RKO (cell line): Measurements from ENCODE around the gene FGF16.
"Not testable (repeated sequence)": the region's sequence is repeated elsewhere in the genome, so short reads cannot be mapped to it uniquely, and the experiment has no call there.

Experiments used
- DNase-seq: peaks from one replicate; pipeline ENCODE4 v3.0.0-alpha.2; 2016; ENCODE audit warnings: low spot score

The FGF16 gene

DNA sequence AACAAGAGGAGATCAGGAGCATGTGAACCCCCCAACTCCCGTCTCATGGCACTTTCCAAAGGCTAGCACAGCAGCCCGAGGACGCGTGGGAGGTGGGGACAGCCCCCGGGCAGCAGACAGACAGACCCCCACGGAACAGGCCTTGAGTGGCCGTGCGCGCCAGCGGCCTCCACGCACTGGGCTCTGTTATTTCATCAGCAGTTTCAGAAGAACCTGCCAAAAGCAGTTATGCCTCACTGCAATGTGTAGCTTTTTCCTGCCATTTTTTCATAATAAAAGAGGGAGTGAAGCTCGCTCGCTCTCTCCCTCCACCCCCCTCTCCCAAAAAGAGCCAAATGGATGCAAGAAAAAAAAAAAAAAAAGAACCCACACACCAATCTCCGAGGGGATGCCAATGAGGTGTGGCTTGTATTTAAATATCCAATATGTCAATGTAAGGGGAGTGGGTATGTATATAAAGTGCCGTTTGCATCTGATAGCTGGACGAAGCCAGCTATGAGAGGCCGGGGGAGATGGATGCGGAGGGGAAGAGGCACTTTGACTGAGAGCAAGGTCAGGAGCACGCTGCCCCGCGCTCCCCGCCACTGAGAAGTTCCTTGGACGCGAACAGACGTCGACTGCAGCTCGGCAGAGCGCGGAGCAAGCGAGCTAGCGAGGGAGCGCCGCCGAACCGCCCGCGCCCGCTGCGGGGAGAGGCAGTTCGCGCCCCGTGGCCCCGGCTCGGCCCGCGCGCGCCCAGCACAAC lies at the start of gene FGF16:
Gene FGF16 (plus strand): TSS at position 482 of the 745 bp plus-strand sequence. CDS start 286 bp downstream, outside the sequence.
- DNase-seq = no peak

GRCh38 chrX:77398330-77398954 lies 48.7 kb upstream of the FGF16 start:
- DNase-seq = no peak

- DNase-seq = no peak
Observed at GRCh38 chrX:77404419-77404818, 42.8 kb upstream of the FGF16 start.

DNA sequence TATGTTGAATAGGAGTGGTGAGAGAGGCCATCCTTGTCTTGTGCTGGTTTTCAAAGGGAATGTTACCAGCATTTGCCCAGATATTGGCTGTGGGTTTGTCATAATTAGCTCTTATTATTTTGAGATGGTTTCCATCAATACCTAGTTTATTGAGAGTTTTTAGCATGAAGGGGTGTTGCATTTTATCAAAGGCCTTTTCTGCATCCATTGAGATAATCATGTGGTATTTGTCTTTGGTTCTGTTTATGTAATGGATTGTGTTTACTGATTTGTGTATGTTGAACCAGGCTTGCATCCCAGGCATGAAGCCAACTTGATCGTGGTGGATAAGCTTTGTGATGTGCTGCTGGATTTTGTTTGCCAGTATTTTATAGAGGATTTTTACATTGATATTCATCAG lies 39.4 kb upstream of the FGF16 start:
- not testable (repeated sequence) for DNase-seq

DNA sequence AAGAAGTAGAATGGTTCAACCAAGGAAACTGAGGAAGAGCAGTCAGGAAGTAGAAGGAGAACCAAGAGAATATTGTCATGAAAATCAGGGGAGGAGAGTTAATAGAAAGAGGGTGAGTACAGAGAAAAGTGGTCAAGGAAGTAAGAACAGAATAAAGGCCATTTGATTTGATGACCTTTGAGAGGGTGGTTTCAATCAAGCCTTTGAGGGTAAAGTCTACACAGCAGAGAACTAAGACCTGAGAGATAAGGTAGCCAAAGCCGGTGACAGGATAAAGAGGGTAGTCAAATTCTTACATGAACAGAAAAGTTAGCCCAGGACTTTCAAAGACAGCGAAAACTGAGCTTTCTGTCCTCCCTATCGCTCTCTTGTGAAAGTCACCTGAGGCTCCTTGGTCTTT lies 34.6 kb upstream of the FGF16 start:
- no peak for DNase-seq

- DNase-seq = peak; percentile 28
Observed at GRCh38 chrX:77415161-77415560, 32.0 kb upstream of the FGF16 start.

- DNase-seq = no peak
Observed at GRCh38 chrX:77415882-77416281, 31.3 kb upstream of the FGF16 start.

DNA sequence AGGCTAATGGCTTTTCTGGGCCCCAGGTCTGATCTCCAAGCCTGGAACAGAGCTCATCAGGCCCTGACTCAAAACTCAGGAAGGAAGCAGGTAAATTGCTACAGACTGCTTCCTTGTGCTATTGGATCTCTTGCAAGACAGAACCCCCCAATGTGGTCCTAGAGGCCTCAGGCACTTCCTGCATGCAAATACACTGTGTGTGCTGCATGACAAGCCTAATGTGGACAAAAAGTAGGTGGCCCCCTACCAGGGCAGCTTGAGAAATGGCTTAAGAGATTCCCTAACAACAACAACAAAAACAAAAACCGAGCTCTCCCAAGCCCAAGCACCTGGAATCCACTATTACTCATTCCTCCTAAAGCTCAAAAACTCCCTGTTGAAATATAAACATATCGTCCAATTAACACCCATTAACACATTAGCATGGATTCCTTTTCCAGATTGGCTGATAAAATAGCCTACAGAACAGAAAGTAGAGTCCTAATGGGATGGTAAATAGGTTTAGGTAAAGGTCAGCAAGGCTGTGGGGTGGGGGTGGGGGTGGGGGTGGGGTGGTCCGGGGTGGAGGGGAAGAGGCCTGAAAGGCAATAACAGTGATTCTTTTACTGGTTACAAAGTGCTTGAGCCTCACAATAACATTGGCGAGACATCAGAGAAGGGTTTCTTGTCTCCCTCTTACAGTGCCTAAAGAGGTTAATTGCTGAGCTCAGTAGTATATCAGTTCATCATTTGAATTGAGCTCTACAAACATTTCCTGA lies 24.1 kb upstream of the FGF16 start:
- no peak for DNase-seq

GRCh38 chrX:77426811-77427210 lies 20.4 kb upstream of the FGF16 start:
- DNase-seq = no peak

DNA sequence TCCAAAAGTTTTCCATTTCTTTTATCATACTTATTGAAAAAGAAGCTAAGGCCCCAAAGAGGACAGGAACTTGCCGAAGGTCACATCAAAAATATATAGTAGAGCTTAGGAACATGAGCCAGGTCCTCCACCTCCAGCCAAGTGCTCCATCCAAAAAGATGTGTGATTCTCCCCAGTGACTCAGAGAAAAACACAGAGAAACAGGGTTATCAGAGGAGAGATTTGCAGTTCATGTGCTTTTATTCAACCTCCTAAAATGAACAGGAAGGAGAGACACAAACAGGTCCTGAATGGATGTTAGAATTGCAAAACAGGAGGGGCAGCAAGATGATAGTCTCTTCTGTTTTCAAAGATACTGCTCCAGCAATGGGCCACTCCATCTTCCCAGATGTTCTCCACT lies 19.6 kb upstream of the FGF16 start:
- no peak for DNase-seq

DNA sequence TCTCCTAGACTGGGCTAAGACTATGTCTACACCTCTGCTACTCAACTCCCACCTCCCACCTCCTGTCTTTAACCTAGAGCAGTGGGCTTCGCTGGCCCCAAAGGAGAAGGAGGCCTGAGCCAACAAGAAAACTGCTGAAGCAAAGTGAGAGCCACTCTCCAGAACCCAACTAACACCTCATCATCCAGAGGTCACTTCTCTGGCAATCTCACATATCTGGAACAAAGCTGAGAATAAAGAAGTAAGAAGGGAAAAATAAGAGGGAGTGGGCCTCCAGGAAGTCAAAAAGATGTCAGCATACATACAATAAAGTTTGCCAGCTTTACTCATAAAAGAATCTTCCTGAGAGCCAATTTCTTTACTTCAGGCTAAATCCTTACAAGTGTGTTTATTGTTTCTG lies 18.6 kb upstream of the FGF16 start:
- DNase-seq = no peak

DNA sequence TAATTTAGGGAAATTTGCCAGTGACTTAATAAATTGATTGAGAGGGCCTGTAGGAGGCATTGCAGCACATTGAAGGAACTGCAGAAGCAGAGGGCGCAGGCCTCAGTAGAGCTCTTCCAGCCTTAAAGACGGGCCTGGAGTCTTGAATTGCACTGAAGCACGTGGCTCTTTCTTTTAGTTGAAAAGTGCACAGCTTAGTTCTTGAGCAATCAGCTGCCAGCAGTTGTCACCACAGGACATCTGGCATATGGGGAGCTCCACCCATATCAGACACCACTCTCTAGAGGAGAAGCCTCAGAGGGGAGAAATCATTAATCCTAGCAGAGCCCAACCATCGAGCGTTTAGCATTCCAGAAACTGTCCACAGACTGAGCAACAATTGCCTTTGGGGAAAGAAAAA lies 16.0 kb upstream of the FGF16 start:
- DNase-seq = no peak

DNA sequence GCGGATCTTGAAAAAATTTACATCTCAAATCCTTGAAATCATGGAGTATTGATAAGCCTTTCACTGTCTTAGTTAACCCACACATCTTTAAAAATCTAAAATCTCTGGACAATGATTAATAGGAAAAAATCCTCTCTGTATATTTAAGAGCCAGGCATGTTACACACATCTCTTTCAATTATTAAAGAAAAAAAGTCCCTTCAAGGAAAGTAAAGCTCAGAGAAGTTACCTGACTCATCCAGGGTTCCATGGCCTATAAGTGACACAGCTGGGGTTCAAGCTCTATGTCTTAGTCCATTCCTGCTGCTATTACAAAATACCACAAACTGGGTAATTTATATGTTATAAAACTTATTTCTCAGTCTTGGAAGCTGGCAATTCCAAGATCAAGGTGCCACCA lies 14.2 kb upstream of the FGF16 start:
- no peak for DNase-seq

- DNase-seq = peak; percentile 31
Observed at GRCh38 chrX:77434962-77435361, 12.2 kb upstream of the FGF16 start.

- no peak for DNase-seq
Observed at GRCh38 chrX:77436271-77436670, 10.9 kb upstream of the FGF16 start.

GRCh38 chrX:77436682-77437081 lies 10.5 kb upstream of the FGF16 start:
- DNase-seq = peak; percentile 35

- DNase-seq = no peak
Observed at GRCh38 chrX:77440330-77440729, 6.9 kb upstream of the FGF16 start.

DNA sequence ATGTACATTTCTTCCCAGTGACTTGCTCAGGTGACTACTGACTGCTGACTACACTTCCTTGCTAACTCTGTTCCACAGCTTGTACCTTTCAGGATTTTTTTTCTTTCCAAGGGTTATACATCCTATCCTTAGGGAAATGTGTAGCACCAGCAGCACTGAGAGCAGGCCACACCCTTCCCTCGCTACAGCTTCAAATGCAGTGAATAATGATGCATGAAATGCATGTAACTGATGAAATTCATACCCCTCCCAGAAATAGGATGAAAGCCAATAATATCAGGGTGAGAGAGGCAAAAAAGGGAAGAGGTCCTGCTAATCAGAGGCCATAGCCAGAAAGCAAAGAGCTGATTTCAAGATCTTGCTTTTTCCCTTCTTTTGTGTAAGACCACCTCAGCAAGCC lies 6.2 kb upstream of the FGF16 start:
- no peak for DNase-seq

DNA sequence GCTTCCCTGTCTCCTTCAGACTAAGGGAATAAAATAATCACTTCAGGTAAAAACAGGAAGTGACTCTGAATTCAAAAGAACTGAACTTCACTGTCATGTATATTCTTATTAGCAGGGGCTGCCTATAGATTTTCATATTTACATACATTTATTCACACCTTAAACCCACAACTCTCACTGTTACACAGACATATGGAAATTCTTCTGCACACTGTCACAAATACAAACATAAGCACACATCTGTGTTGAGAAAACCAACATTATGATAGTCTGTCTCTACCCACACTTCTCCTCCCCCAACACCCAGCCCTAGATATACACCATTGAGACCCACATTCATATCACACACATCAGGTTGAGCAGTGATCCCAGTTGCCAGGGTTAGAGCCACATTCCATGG lies 5.7 kb upstream of the FGF16 start:
- DNase-seq = no peak

- DNase-seq = peak; percentile 59
Observed at GRCh38 chrX:77442728-77443127, 4.5 kb upstream of the FGF16 start.

- no peak for DNase-seq
Observed at GRCh38 chrX:77444075-77444474, 3.1 kb upstream of the FGF16 start.

GRCh38 chrX:77444545-77444944 lies 2.6 kb upstream of the FGF16 start:
- DNase-seq = no peak

DNA sequence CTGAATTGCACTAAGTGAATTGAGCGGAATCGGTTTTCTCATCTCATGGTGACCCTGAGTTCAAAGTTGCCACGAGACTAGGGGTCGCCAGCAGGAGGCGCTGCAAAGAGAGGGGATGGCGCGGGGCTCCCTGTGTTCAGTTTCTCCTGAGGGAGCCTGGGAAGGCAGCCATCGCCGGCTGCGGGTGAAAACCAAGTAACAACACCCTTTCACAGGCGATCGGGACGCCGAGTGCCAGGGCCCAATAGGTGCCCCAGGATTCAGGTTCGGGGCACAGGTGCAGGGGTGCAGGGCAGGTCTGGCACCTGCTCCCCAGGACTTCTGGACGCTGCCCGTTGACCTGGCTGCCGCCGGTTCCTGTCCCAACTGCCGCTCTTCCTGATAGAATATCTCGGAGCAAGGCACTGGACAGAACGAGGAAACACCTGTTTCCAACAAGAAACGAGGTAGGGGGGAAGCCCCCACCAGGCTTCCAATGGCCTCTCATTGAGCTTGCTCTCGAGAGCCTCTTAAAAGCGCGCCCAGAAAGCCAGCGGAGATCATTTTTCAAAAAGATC lies 1.1 kb upstream of the FGF16 start:
- DNase-seq = no peak
